HG03175 (cell line): ENCODE measurements around the gene REPS2.

ENCODE experiments used
- ATAC-seq: cut with Tn5 transposase; IDR thresholded peaks from one replicate; pipeline ENCODE4 v1.9.1; 2021; ENCODE audit warnings: mild to moderate bottlenecking, moderate library complexity; ENCODE audit not compliant: unreplicated experiment

REPS2 gene

DNA sequence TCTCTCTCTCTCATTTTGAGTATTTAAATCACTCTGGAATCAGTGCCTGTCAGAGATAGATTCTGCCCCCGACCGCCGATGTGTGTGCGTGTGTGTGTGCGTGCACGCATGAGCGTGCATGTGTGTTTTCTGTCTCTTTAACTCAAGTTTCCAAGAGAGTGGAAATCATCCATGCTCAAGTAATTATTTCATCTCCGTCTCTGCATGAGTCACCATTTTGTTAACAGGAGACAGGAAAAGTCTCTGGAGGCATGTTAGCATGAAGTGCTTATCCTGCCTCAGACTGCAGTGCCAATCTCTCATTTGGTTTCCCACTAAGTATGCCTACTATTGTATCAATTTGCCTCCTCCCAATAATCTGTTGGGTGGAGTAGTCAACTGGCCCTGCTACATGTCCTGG is 245.6 kb downstream of the REPS2 start:
- ATAC-seq: no peak
